ENCODE measurements around the gene ADRA1B. TPM values are rescaled to one million over a fixed set of nuclear protein-coding genes. Genes with fewer than 3 reads are reported as not detected.

The ADRA1B gene
- total RNA-seq, 1 experiment from 2014 or later, result 8.3 TPM

- ChIA-PET POLR2A (no interaction called here), CTCF (no interaction called here)
- DNase-seq (ENCODE audit: low read depth, low spot score) (no peak), ATAC-seq (no peak)
- Histone ChIP-seq H3K4me3 (ENCODE audit: low read depth in 2 of 2, low read length in 2 of 2) (no peak overlapping the region), H3K9me3 (ENCODE audit: control insufficient read depth, insufficient read depth, low read depth, low read length) (no peaks in the 10 kb centered on the region), H3K4me1 (ENCODE audit: control insufficient read depth, insufficient read depth, low read length) (peaks cover 46% of the 10 kb centered on the region), H3K36me3 (ENCODE audit: control insufficient read depth, insufficient read depth, low read length) (no peaks in the 10 kb centered on the region), H3K27ac (ENCODE audit: low read length) (peak overlapping the region; percentile 1), H3K27me3 (ENCODE audit: control insufficient read depth, insufficient read depth, low read length) (no peaks in the 10 kb centered on the region)
- TF ChIP-seq CTCF (IDR thresholded peaks at IDR 0.05) (no peak), REST (IDR thresholded peaks at IDR 0.05; ENCODE audit: insufficient read depth in 1 of 2, low read depth in 2 of 2, low read length in 1 of 2) (no peak), POLR2AphosphoS5 (IDR thresholded peaks at IDR 0.05; ENCODE audit: low read depth, low read length) (no peak), TCF7L2 (IDR thresholded peaks at IDR 0.05; ENCODE audit: low read depth, low read length) (no peak), SIN3A (IDR thresholded peaks at IDR 0.05; ENCODE audit: borderline replicate concordance, insufficient read depth, low read depth, low read length) (no peak)
- in situ Hi-C loops (cut with HindIII; ENCODE audit: low pct_unique_long_range_greater_than_20kb, low sequenced_read_pairs) (no loop called here), intact Hi-C loops (cut with micrococcal nuclease; ENCODE audit: unreplicated experiment) (loop anchor here (10.0 kb wide), 3 partner anchors 86 to 586 kb away; no protein-coding TSS in a partner anchor)
- no TSS peak for BruUV-seq (replicated peaks)
These were observed 6.0 kb upstream of the ADRA1B start for GRCh38 chr5:159910207-159910842.

GRCh38 chr5:159910843-159911229, 5.4 kb upstream of the ADRA1B start:
- Histone ChIP-seq H3K36me3 (ENCODE audit: control insufficient read depth, insufficient read depth, low read length) (no peaks in the 10 kb centered on the region), H3K27me3 (ENCODE audit: control insufficient read depth, insufficient read depth, low read length) (no peaks in the 10 kb centered on the region), H3K27ac (ENCODE audit: low read length) (peak overlapping the region; percentile 1), H3K4me1 (ENCODE audit: control insufficient read depth, insufficient read depth, low read length) (peaks cover 46% of the 10 kb centered on the region), H3K9me3 (ENCODE audit: control insufficient read depth, insufficient read depth, low read depth, low read length) (no peaks in the 10 kb centered on the region), H3K4me3 (ENCODE audit: low read depth in 2 of 2, low read length in 2 of 2) (no peak overlapping the region)
- in situ Hi-C loops (cut with HindIII; ENCODE audit: low pct_unique_long_range_greater_than_20kb, low sequenced_read_pairs), result no loop called here
- no peak for TF ChIP-seq SIN3A (IDR thresholded peaks at IDR 0.05; ENCODE audit: borderline replicate concordance, insufficient read depth, low read depth, low read length)
- no peak for TF ChIP-seq REST (IDR thresholded peaks at IDR 0.05; ENCODE audit: insufficient read depth in 1 of 2, low read depth in 2 of 2, low read length in 1 of 2)
- 0 out of 2 replicates have a peak, but pooled peaks have one; percentile 19 for TF ChIP-seq TCF7L2 (IDR thresholded peaks at IDR 0.05; ENCODE audit: low read depth, low read length)
- intact Hi-C loops (cut with micrococcal nuclease; ENCODE audit: unreplicated experiment), result loop anchor here (10.0 kb wide), 3 partner anchors 86 to 586 kb away; no protein-coding TSS in a partner anchor
- ATAC-seq (no peak), DNase-seq (ENCODE audit: low read depth, low spot score) (no peak)
- CTCF ChIA-PET, result no interaction called here
- no TSS peak for BruUV-seq (replicated peaks)
- POLR2A ChIA-PET, result no interaction called here

Data from Panc1 (cell line).